ENCODE results near the gene SLF1.

Gene SLF1

GRCh38 chr5:94725142-94725541 is 106.7 kb downstream of the SLF1 start:
- DNase-seq = no peak

- DNase-seq = no peak
These were observed 113.0 kb downstream of the SLF1 start for GRCh38 chr5:94731471-94731870.

- no peak for DNase-seq
These were observed 118.0 kb downstream of the SLF1 start for GRCh38 chr5:94736498-94736897.

- no peak for DNase-seq
These were observed 121.8 kb downstream of the SLF1 start for GRCh38 chr5:94740286-94740685.

DNA sequence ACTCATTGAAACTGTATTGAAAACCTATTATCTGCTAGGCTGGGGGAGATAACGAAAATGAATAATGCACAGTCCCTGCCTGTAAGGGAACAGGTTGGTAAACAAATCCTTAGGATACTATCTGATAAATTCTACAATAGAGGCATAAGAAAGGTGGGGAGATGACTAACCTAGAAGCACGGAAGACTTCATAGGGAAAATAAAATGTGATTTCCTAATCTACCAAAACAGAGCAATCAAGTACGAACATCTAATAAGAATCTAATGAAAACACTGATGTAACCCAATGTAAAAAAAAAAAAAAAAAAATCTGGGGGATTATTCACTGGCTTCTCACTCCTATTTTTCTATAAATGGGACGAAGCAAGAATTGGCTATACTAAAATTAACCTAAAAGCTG is 124.4 kb downstream of the SLF1 start:
- DNase-seq = no peak

GRCh38 chr5:94744906-94745305 is 126.4 kb downstream of the SLF1 start:
- no peak for DNase-seq

DNA sequence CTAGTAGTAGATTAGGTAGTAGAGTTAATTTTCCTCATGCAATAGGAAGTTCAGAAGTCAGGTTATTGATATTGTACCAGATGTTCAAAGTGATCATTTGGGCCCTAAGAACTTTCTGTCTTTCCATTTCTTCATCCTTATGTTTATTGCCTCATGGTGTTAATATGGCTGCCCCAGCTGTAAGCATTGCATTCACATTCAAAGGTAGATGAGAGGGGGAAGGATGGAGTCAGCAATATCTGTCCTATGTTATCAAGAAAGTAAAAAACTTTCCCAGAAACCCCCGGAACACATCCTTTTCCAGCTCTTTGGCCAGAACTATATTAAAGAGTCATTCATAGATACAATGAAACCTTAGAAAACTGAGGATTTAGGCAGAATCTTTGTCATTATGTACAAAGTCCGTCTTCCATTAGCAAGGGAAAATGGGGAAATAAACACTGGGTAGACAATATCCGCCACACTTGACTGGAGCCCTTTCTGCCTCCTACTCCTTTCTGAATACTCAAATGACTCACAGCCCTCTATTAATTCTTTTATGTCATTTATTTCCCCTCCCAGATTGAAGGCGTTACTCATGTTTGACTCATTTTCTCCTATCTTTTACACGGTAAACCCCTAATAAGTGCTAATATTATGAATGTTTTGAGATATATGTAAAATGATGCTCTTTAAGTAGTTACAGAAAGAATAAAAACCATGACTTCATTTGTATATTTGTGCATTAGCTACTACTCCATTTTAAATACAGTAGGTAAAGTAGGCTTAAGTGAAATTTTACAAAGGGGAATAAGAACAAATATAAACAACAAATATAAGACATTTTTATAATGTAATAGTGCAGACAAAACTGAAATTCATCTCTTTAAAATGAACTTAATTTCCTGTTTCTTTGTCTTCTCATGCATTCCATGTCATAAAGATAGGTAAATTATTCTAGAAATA is 127.6 kb downstream of the SLF1 start:
- no peak for DNase-seq

DNA sequence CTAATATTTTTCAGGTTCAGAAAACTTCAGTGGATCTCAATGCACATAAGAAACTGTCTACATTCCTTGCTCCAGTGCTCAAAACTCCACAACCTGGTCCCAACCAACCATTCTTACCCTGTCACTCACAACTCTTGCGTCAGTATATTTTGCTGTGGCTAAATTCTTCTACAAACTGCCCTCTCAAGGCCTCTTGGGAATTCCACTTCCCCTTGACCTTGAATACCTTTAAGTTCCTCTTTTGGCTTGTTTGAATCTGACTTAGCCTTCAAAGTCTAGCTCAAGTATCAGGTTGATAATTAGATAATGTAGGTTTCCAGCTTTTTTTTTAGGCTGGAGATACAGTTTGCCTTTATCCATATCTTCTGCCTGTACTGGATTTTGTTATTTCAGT is 128.3 kb downstream of the SLF1 start:
- no peak for DNase-seq
